ENCODE results near the gene CDKL1. TPM values are rescaled to one million over a fixed set of nuclear protein-coding genes. Genes with fewer than 3 reads are reported as not detected.

Gene CDKL1
- total RNA-seq: 15.8 and 24.3 TPM in 2 replicates

GRCh38 chr14:50396631-50397389, at the start of gene CDKL1:
TSS of gene CDKL1 (minus strand) at chr14:50396881. CDS start at chr14:50395868, 1,013 bp downstream.
- no peak for DNase-seq (ENCODE audit: extremely low read depth, low read depth, low spot score)

- DNase-seq (ENCODE audit: extremely low read depth, low read depth, low spot score): no peak
Measured at GRCh38 chr14:50434528-50434927, 37.8 kb upstream of the CDKL1 start.

- no peak for DNase-seq (ENCODE audit: extremely low read depth, low read depth, low spot score)
Measured at GRCh38 chr14:50432131-50432530, 35.5 kb upstream of the CDKL1 start.

GRCh38 chr14:50425816-50426215, 29.1 kb upstream of the CDKL1 start:
- DNase-seq (ENCODE audit: extremely low read depth, low read depth, low spot score): no peak

- DNase-seq (ENCODE audit: extremely low read depth, low read depth, low spot score): no peak
Measured at GRCh38 chr14:50425105-50425504, 28.4 kb upstream of the CDKL1 start.

GRCh38 chr14:50423529-50423928, 26.8 kb upstream of the CDKL1 start:
- DNase-seq (ENCODE audit: extremely low read depth, low read depth, low spot score): no peak

GRCh38 chr14:50421499-50421898, 24.8 kb upstream of the CDKL1 start:
- DNase-seq (ENCODE audit: extremely low read depth, low read depth, low spot score): no peak

GRCh38 chr14:50417853-50418252, 21.2 kb upstream of the CDKL1 start:
- DNase-seq (ENCODE audit: extremely low read depth, low read depth, low spot score): no peak

GRCh38 chr14:50410921-50411320, 14.2 kb upstream of the CDKL1 start:
- DNase-seq (ENCODE audit: extremely low read depth, low read depth, low spot score): no peak

- DNase-seq (ENCODE audit: extremely low read depth, low read depth, low spot score): no peak
Measured at GRCh38 chr14:50410071-50410470, 13.4 kb upstream of the CDKL1 start.

GRCh38 chr14:50407111-50407812, 10.6 kb upstream of the CDKL1 start:
- no peak for DNase-seq (ENCODE audit: extremely low read depth, low read depth, low spot score)

GRCh38 chr14:50403419-50403818, 6.7 kb upstream of the CDKL1 start:
- no peak for DNase-seq (ENCODE audit: extremely low read depth, low read depth, low spot score)

GRCh38 chr14:50402965-50403364, 6.3 kb upstream of the CDKL1 start:
- no peak for DNase-seq (ENCODE audit: extremely low read depth, low read depth, low spot score)

GRCh38 chr14:50400461-50400860, 3.8 kb upstream of the CDKL1 start:
- DNase-seq (ENCODE audit: extremely low read depth, low read depth, low spot score): no peak

GRCh38 chr14:50399251-50400032, 2.8 kb upstream of the CDKL1 start:
- no peak for DNase-seq (ENCODE audit: extremely low read depth, low read depth, low spot score)

GRCh38 chr14:50398189-50398580, 1.5 kb upstream of the CDKL1 start:
- no peak for DNase-seq (ENCODE audit: extremely low read depth, low read depth, low spot score)

GRCh38 chr14:50397390-50398188, 908 bp upstream of the CDKL1 start:
- DNase-seq (ENCODE audit: extremely low read depth, low read depth, low spot score): no peak

- DNase-seq (ENCODE audit: extremely low read depth, low read depth, low spot score): no peak
Measured at GRCh38 chr14:50395448-50395847, 1.2 kb downstream of the CDKL1 start.

GRCh38 chr14:50394713-50395112, 2.0 kb downstream of the CDKL1 start:
- DNase-seq (ENCODE audit: extremely low read depth, low read depth, low spot score): no peak

GRCh38 chr14:50389668-50390441, 6.8 kb downstream of the CDKL1 start:
- DNase-seq (ENCODE audit: extremely low read depth, low read depth, low spot score): no peak
